ENCODE results near the gene CEACAM18. TPM values are rescaled to one million over a fixed set of nuclear protein-coding genes. Genes with fewer than 3 reads are reported as not detected.

CEACAM18 gene
- total and polyA plus RNA-seq, 12 donors: not detected

- Histone ChIP-seq H3K27me3 (peaks cover 0 to 21% (median 4%) of the 10 kb centered on the region in 7 donors), H3K9me3 (peaks cover 0 to 13% (median 3%) of the 10 kb centered on the region in 11 donors), H3K4me1 (peaks cover 0 to 39% (median 0%) of the 10 kb centered on the region in 9 donors), H3K27ac (peak overlapping the region in 1 of 10 donors; percentile 8), H3K36me3 (no peaks in the 10 kb centered on the region), H3K4me3 (no peak overlapping the region)
- peak in 2 of 8 donors; percentile 28 to 46 for ATAC-seq
- no peak for TF ChIP-seq CTCF (IDR thresholded peaks at IDR 0.05)
- WGBS, 2 donors: 70 to 85% methylated on average over 5 of the region's 5 CpGs
- DNase-seq: no peak
- intact Hi-C loops (cut with DNase I): no loop called here
Measured at GRCh38 chr19:51503286-51503817, 25.0 kb downstream of the CEACAM18 start.

GRCh38 chr19:51503896-51504295 is 25.6 kb downstream of the CEACAM18 start:
- peaks cover 0 to 13% (median 3%) of the 10 kb centered on the region in 11 donors for H3K9me3 ChIP-seq
- ATAC-seq: no peak
- no peak overlapping the region for H3K4me3 ChIP-seq
- no peaks in the 10 kb centered on the region for H3K36me3 ChIP-seq
- 46 to 49% methylated on average over 3 of the region's 3 CpGs for WGBS, 2 donors
- H3K4me1 ChIP-seq: peaks cover 0 to 40% (median 0%) of the 10 kb centered on the region in 9 donors
- TF ChIP-seq CTCF (IDR thresholded peaks at IDR 0.05): no peak
- DNase-seq: no peak
- intact Hi-C loops (cut with DNase I): no loop called here
- H3K27me3 ChIP-seq: peaks cover 0 to 25% (median 7%) of the 10 kb centered on the region in 7 donors
- H3K27ac ChIP-seq: no peak overlapping the region

GRCh38 chr19:51505904-51506303 is 27.6 kb downstream of the CEACAM18 start:
- Histone ChIP-seq H3K27me3 (peaks cover 0 to 31% (median 17%) of the 10 kb centered on the region in 7 donors), H3K9me3 (peaks cover 0 to 13% (median 3%) of the 10 kb centered on the region in 11 donors), H3K36me3 (no peaks in the 10 kb centered on the region), H3K4me1 (peaks cover 0 to 48% (median 0%) of the 10 kb centered on the region in 9 donors), H3K27ac (no peak overlapping the region), H3K4me3 (no peak overlapping the region)
- intact Hi-C loops (cut with DNase I): no loop called here
- 30 to 31% methylated on average over 3 of the region's 3 CpGs for WGBS, 2 donors
- no peak for DNase-seq
- no peak for ATAC-seq
- TF ChIP-seq CTCF (IDR thresholded peaks at IDR 0.05): no peak

GRCh38 chr19:51507192-51507591 is 28.9 kb downstream of the CEACAM18 start:
- Histone ChIP-seq H3K27ac (peak overlapping the region in 1 of 10 donors; percentile 45), H3K4me3 (no peak overlapping the region), H3K4me1 (peaks cover 0 to 38% (median 0%) of the 10 kb centered on the region in 9 donors), H3K27me3 (peaks cover 0 to 35% (median 28%) of the 10 kb centered on the region in 7 donors), H3K9me3 (peaks cover 0 to 13% (median 3%) of the 10 kb centered on the region in 11 donors), H3K36me3 (no peaks in the 10 kb centered on the region)
- ATAC-seq (peak in 2 of 8 donors; percentile 33 to 44), DNase-seq (no peak)
- intact Hi-C loops (cut with DNase I): no loop called here
- 41 to 58% methylated on average over 3 of the region's 3 CpGs for WGBS, 2 donors
- no peak for TF ChIP-seq CTCF (IDR thresholded peaks at IDR 0.05)
